GM12878 (cell line): Measurements from ENCODE around the gene FLVCR2. TPM values are rescaled to one million over a fixed set of nuclear protein-coding genes. Genes with fewer than 3 reads are reported as not detected.

Experiments
- BCL11A ChIP-seq: IDR thresholded peaks from 2 replicates; pipeline ENCODE4 v1.6.1; 2011; ENCODE audit warnings: low read depth, low read length
- CBFB ChIP-seq: IDR thresholded peaks from 2 replicates; pipeline ENCODE4 v1.6.1; 2016; ENCODE audit warnings: antibody characterized with exemption, low read depth
- CHD1 ChIP-seq: IDR thresholded peaks from 2 replicates; pipeline ENCODE4 v1.6.1; 2012; ENCODE audit warnings: low read depth, low read length, improper control_type of control experiment
- IKZF2 ChIP-seq, 2 experiments: fragments of 450-650 bp; IDR thresholded peaks; 2 replicates each; pipeline ENCODE4 v1.6.1; 2017; ENCODE audit warnings: mild to moderate bottlenecking in 2 of 2, moderate library complexity in 2 of 2
- MXI1 ChIP-seq: fragments of 150-350 bp; IDR thresholded peaks from 2 replicates; pipeline ENCODE4 v1.6.1; 2011; ENCODE audit warnings: low read depth, mild to moderate bottlenecking, inconsistent platforms, low read length, improper control_type of control experiment
- NR2C1 ChIP-seq: fragments of 450-650 bp; IDR thresholded peaks from 2 replicates; pipeline ENCODE4 v1.6.1; 2017; ENCODE audit warnings: antibody characterized with exemption, mild to moderate bottlenecking, moderate library complexity
- SMARCA5 ChIP-seq: fragments of 450-650 bp; IDR thresholded peaks from 2 replicates; pipeline ENCODE4 v1.6.1; 2017; ENCODE audit warnings: mild to moderate bottlenecking
- TAF1 ChIP-seq: IDR thresholded peaks from 2 replicates; pipeline ENCODE4 v1.6.1; 2011; ENCODE audit warnings: mild to moderate bottlenecking, low read depth, low read length, borderline replicate concordance
- TCF12 ChIP-seq: IDR thresholded peaks from 2 replicates; pipeline ENCODE4 v1.6.1; 2011; ENCODE audit warnings: low read depth, mild to moderate bottlenecking, low read length
- ZNF24 ChIP-seq: fragments of 450-650 bp; IDR thresholded peaks from 2 replicates; pipeline ENCODE4 v1.6.1; 2017; ENCODE audit warnings: antibody characterized with exemption, mild to moderate bottlenecking
- polyA plus RNA-seq, 11 experiments: library from polyadenylated mRNA; depleted of rRNA in 4 of 11; unstranded in 6 of 11; stranded (reverse) in 5 of 11; fragments of >200 nt; fragmentation: Nextera tagmentation in 4 of 11; fragmentation: Illumina TruSeq in 1 of 11; extraction: Ambion mirVana in 4 of 11; extraction: Trizol in 1 of 11; gene quantifications; 1 replicate in 1 of 11; 2 replicates in 10 of 11; pipeline versions ENCODE4 v1.2.1 to v1.2.3, GENCODE V29; 2011 to 2016; ENCODE audit warnings: inconsistent platforms in 2 of 11, missing spikeins in 2 of 11, low read depth in 1 of 11
- total RNA-seq, 4 experiments: library from RNA; depleted of rRNA in 3 of 4; stranded (reverse); fragments of >200 nt in 3 of 4; fragmentation: Illumina TruSeq in 1 of 4; extraction: Trizol in 1 of 4; gene quantifications; 2 replicates each; pipeline versions ENCODE4 v1.2.1 to v1.2.3, GENCODE V29; 2013 to 2021
- TF ChIP-seq, protein P1 (sequence below): fragments of 450-650 bp; formaldehyde crosslinking; IDR thresholded peaks from 2 replicates; pipeline ENCODE4 v1.4.0; 2022; ENCODE audit warnings: mild to moderate bottlenecking, moderate library complexity
- TF ChIP-seq, protein P2 (sequence below): IDR thresholded peaks from 2 replicates; pipeline ENCODE4 v1.6.1; 2011; ENCODE audit warnings: low read depth, low read length, improper control_type of control experiment, borderline replicate concordance
- TF ChIP-seq, protein P3 (sequence below): IDR thresholded peaks from 2 replicates; pipeline ENCODE4 v1.6.1; 2011; ENCODE audit warnings: mild to moderate bottlenecking, low read depth, low read length, moderate library complexity; ENCODE audit not compliant: insufficient replicate concordance
- TF ChIP-seq, protein P4 (sequence below): fragments of 450-650 bp; IDR thresholded peaks from 2 replicates; pipeline ENCODE4 v1.6.1; 2017; ENCODE audit warnings: antibody characterized with exemption, mild to moderate bottlenecking, moderate library complexity
- TF ChIP-seq, protein P5 (sequence below): fragments of 450-650 bp; IDR thresholded peaks from 2 replicates; pipeline ENCODE4 v1.6.1; 2016; ENCODE audit warnings: mild to moderate bottlenecking, moderate library complexity, borderline replicate concordance

Gene FLVCR2
- total and polyA plus RNA-seq, 10 of the 15 experiments (the other 5 are each of a cell fraction or from before 2014, with no cell fraction given) = 0.24 to 3.7 (median 1.6) TPM

DNA sequence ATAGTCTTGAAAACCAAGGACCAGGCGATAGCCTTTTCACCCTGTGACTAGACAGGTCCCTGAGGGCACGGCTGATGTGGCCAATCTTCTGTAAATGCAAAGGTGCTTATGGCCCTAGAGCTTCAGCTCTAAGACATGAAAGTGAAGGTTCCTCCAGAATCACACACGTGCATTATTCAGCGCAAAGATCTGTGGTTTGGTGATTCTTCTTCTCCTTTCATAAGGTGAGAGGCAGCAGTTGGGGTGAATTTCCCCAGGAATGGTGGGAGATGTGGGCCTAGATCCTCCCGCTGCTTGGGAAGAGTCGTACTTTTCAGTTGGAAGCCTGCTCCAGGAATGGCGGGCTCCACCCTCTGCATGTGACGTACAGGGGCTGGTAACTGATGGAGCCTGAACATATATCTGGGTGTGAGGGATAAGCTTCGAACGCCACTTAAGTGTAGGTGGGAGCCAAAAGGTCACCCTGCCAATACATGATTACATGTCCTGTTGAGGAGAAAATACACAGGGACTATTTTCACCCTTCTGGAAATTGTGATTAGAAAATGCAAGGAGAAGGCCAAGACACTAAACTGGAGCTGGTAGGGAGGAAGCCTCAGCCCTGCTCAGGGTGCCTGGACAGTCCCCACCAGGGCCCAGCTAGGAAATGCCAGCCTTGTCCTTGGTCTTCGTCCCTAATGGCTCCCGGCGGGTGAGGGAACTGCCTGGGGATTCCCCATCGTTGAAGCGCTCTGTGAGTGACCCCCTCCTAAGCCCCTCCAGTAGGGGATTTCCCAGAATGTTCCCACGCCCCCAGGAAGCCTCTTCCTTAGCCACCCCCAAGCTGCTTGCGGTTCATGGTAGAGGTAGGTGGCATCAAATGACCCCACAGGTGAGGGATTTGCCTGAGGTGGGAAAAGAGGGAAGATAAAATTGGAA, 38.6 kb upstream of the FLVCR2 start (continued):
- TF ChIP-seq, protein P1, sequence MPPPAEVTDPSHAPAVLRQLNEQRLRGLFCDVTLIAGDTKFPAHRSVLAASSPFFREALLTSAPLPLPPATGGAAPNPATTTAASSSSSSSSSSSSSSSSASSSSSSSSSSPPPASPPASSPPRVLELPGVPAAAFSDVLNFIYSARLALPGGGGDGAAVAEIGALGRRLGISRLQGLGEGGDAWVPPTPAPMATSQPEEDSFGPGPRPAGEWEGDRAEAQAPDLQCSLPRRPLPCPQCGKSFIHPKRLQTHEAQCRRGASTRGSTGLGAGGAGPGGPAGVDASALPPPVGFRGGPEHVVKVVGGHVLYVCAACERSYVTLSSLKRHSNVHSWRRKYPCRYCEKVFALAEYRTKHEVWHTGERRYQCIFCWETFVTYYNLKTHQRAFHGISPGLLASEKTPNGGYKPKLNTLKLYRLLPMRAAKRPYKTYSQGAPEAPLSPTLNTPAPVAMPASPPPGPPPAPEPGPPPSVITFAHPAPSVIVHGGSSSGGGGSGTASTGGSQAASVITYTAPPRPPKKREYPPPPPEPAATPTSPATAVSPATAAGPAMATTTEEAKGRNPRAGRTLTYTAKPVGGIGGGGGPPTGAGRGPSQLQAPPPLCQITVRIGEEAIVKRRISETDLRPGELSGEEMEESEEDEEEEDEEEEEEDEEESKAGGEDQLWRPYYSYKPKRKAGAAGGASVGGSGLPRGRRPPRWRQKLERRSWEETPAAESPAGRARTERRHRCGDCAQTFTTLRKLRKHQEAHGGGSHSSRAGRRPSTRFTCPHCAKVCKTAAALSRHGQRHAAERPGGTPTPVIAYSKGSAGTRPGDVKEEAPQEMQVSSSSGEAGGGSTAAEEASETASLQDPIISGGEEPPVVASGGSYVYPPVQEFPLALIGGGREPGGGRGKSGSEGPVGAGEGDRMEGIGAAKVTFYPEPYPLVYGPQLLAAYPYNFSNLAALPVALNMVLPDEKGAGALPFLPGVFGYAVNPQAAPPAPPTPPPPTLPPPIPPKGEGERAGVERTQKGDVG (CRISPR knock-in tag) = no peak
- TF ChIP-seq IKZF2 (IDR thresholded peaks at IDR 0.05) (peak; percentile 90 to 97), CHD1 (no peak), CBFB (peak; percentile 41; the same call in 1 of the 2 replicates), SMARCA5 (no peak), NR2C1 (no peak), ZNF24 (no peak), TCF12 (0 out of 2 replicates have a peak, but pooled peaks have one; percentile 53), TAF1 (0 out of 2 replicates have a peak, but pooled peaks have one; percentile 14), BCL11A (0 out of 2 replicates have a peak, but pooled peaks have one; percentile 34), MXI1 (peak; percentile 81; the same call in 1 of the 2 replicates)
- TF ChIP-seq, protein P2, sequence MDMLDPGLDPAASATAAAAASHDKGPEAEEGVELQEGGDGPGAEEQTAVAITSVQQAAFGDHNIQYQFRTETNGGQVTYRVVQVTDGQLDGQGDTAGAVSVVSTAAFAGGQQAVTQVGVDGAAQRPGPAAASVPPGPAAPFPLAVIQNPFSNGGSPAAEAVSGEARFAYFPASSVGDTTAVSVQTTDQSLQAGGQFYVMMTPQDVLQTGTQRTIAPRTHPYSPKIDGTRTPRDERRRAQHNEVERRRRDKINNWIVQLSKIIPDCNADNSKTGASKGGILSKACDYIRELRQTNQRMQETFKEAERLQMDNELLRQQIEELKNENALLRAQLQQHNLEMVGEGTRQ = no peak
- TF ChIP-seq, protein P3, sequence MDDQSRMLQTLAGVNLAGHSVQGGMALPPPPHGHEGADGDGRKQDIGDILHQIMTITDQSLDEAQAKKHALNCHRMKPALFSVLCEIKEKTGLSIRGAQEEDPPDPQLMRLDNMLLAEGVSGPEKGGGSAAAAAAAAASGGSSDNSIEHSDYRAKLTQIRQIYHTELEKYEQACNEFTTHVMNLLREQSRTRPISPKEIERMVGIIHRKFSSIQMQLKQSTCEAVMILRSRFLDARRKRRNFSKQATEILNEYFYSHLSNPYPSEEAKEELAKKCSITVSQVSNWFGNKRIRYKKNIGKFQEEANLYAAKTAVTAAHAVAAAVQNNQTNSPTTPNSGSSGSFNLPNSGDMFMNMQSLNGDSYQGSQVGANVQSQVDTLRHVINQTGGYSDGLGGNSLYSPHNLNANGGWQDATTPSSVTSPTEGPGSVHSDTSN = no peak
- TF ChIP-seq, protein P4, sequence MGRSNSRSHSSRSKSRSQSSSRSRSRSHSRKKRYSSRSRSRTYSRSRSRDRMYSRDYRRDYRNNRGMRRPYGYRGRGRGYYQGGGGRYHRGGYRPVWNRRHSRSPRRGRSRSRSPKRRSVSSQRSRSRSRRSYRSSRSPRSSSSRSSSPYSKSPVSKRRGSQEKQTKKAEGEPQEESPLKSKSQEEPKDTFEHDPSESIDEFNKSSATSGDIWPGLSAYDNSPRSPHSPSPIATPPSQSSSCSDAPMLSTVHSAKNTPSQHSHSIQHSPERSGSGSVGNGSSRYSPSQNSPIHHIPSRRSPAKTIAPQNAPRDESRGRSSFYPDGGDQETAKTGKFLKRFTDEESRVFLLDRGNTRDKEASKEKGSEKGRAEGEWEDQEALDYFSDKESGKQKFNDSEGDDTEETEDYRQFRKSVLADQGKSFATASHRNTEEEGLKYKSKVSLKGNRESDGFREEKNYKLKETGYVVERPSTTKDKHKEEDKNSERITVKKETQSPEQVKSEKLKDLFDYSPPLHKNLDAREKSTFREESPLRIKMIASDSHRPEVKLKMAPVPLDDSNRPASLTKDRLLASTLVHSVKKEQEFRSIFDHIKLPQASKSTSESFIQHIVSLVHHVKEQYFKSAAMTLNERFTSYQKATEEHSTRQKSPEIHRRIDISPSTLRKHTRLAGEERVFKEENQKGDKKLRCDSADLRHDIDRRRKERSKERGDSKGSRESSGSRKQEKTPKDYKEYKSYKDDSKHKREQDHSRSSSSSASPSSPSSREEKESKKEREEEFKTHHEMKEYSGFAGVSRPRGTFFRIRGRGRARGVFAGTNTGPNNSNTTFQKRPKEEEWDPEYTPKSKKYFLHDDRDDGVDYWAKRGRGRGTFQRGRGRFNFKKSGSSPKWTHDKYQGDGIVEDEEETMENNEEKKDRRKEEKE = no peak
- TF ChIP-seq, protein P5, sequence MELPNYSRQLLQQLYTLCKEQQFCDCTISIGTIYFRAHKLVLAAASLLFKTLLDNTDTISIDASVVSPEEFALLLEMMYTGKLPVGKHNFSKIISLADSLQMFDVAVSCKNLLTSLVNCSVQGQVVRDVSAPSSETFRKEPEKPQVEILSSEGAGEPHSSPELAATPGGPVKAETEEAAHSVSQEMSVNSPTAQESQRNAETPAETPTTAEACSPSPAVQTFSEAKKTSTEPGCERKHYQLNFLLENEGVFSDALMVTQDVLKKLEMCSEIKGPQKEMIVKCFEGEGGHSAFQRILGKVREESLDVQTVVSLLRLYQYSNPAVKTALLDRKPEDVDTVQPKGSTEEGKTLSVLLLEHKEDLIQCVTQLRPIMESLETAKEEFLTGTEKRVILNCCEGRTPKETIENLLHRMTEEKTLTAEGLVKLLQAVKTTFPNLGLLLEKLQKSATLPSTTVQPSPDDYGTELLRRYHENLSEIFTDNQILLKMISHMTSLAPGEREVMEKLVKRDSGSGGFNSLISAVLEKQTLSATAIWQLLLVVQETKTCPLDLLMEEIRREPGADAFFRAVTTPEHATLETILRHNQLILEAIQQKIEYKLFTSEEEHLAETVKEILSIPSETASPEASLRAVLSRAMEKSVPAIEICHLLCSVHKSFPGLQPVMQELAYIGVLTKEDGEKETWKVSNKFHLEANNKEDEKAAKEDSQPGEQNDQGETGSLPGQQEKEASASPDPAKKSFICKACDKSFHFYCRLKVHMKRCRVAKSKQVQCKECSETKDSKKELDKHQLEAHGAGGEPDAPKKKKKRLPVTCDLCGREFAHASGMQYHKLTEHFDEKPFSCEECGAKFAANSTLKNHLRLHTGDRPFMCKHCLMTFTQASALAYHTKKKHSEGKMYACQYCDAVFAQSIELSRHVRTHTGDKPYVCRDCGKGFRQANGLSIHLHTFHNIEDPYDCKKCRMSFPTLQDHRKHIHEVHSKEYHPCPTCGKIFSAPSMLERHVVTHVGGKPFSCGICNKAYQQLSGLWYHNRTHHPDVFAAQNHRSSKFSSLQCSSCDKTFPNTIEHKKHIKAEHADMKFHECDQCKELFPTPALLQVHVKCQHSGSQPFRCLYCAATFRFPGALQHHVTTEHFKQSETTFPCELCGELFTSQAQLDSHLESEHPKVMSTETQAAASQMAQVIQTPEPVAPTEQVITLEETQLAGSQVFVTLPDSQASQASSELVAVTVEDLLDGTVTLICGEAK = no peak
